MG63 (cell line): ENCODE measurements around the gene AHRR. TPM values are rescaled to one million over a fixed set of nuclear protein-coding genes. Genes with fewer than 3 reads are reported as not detected.

ENCODE experiments used
- DNase-seq: peaks from one replicate; pipeline ENCODE4 v3.0.0-alpha.2; 2020
- H3K27me3 ChIP-seq: fragments of 250-450 bp; sonication (Bioruptor Pico); 2 replicates; pipeline ENCODE4 v1.5.1; 2020; ENCODE audit warnings: mild to moderate bottlenecking, moderate library complexity
- H3K36me3 ChIP-seq: fragments of 250-450 bp; sonication (Bioruptor Pico); 2 replicates; pipeline ENCODE4 v1.5.1; 2020; ENCODE audit warnings: mild to moderate bottlenecking, moderate library complexity
- H3K4me3 ChIP-seq: fragments of 250-450 bp; sonication (Bioruptor Pico); 2 replicates; pipeline ENCODE4 v1.5.1; 2020; ENCODE audit warnings: mild to moderate bottlenecking, moderate library complexity
- H3K9me3 ChIP-seq: fragments of 250-450 bp; sonication (Bioruptor Pico); 2 replicates; pipeline ENCODE4 v1.5.1; 2020; ENCODE audit warnings: mild to moderate bottlenecking, moderate library complexity
- total RNA-seq: library from RNA; depleted of rRNA; stranded (reverse); fragments of >200 nt; shearing (Covaris generic); gene quantifications from 2 replicates; pipeline ENCODE4 v1.2.3, GENCODE V29; 2014; ENCODE audit warnings: low replicate concordance

AHRR gene
- total RNA-seq, 1 experiment from 2014 or later, result 24.5 TPM

- Histone ChIP-seq H3K9me3 (no peaks in the 10 kb centered on the region), H3K36me3 (peaks cover 18% of the 10 kb centered on the region), H3K27me3 (no peaks in the 10 kb centered on the region), H3K4me3 (no peak overlapping the region)
- DNase-seq, result no peak
These were observed 95.1 kb downstream of the AHRR start for GRCh38 chr5:416636-416960.

DNA sequence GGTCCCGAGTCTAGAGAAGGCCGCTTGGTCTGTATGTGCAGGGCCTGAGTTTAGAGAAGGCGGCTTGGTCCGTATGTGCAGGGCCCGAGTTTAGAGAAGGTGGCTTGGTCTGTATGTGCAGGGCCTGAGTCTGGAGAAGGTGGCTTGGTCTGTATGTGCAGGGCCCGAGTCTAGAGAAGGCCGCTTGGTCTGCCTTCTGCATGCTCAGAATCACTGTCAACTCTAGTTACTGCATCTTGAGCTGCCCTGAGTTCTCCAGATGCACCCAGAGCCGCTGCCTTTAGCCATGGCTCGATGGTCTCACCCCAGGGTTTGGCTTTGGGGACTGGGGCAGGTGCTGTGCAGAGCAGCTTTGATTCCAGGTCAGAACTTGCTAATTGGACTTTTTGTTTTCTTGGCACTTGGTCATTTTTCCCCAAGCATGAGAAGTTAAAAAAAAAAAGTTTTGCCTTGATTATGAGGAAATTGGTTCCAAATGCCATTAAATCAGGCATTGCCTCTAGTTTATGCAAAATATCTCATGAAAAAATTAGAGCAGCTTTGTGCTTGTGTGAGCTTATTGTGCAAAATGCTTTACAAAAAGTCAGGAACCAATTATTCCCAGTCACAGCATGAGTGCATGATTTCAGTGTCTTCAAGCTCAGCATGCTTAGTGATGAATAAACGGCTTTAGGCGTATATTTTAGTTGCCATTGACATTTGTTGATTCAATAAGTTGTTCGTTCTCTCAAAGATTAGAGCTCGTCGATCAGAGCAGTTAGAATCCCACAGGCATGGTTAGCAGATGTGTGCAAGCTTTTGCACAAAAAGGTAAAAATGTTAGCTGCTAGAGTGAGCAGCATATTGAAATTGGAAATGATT is 96.0 kb downstream of the AHRR start:
- no peak for DNase-seq
- H3K36me3 ChIP-seq, result peaks cover 12% of the 10 kb centered on the region
- no peak overlapping the region for H3K4me3 ChIP-seq
- H3K27me3 ChIP-seq, result no peaks in the 10 kb centered on the region
- H3K9me3 ChIP-seq, result no peaks in the 10 kb centered on the region

- H3K27me3 ChIP-seq, result no peaks in the 10 kb centered on the region
- no peak overlapping the region for H3K4me3 ChIP-seq
- peaks cover 12% of the 10 kb centered on the region for H3K36me3 ChIP-seq
- DNase-seq, result no peak
- no peaks in the 10 kb centered on the region for H3K9me3 ChIP-seq
These were observed 96.9 kb downstream of the AHRR start for GRCh38 chr5:418162-419121.

- H3K27me3 ChIP-seq, result no peaks in the 10 kb centered on the region
- peaks cover 14% of the 10 kb centered on the region for H3K36me3 ChIP-seq
- H3K4me3 ChIP-seq, result no peak overlapping the region
- no peaks in the 10 kb centered on the region for H3K9me3 ChIP-seq
- no peak for DNase-seq
These were observed 98.5 kb downstream of the AHRR start for GRCh38 chr5:419970-420369.

GRCh38 chr5:420632-421286 is 99.2 kb downstream of the AHRR start:
- Histone ChIP-seq H3K27me3 (no peaks in the 10 kb centered on the region), H3K4me3 (no peak overlapping the region), H3K36me3 (peaks cover 19% of the 10 kb centered on the region), H3K9me3 (no peaks in the 10 kb centered on the region)
- DNase-seq, result no peak

- Histone ChIP-seq H3K27me3 (no peaks in the 10 kb centered on the region), H3K9me3 (no peaks in the 10 kb centered on the region), H3K4me3 (no peak overlapping the region), H3K36me3 (peaks cover 19% of the 10 kb centered on the region)
- DNase-seq, result no peak
These were observed 99.9 kb downstream of the AHRR start for GRCh38 chr5:421287-421880.

GRCh38 chr5:421901-422300 is 100.4 kb downstream of the AHRR start:
- H3K36me3 ChIP-seq, result peaks cover 19% of the 10 kb centered on the region
- no peak for DNase-seq

DNA sequence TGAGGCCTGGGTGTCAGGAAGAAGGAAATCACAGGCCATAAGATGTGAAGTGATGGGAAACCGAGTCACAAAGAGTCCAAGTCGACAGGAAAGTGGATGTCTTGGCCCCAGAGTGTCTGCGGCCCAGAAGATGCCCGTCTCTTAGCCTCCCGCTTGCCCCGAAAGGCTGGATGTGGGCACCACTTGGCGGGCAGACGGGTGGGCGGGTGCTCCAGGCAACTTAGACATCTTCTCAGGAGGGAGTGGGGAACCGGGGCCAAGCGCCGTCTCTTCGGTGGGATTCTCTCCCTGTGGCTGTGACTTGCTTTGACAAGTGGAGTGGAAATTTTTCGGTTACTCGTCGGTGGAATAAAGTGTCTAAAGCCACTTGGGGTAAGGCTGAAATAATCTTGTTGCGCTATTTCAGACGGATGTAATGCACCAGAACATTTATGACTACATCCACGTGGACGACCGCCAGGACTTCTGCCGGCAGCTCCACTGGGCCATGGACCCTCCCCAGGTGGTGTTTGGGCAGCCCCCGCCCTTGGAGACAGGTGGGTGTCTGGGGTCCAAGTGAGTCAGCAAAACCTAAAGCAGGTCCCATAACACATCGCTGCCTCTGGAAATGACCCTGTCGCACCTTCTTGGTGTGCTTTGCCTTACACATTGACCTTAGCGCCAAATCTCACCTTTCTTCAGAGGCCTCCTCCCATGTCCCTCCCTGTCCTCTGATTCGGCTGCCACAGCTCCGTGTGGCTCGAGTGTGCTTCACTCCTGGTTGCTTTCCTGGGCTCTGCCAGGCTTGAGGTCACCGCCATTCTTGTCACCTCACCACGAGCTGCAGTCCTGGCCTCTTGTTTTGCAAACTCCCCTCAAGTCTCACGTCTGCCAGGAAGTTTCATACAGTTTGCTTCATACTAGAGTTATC is 101.1 kb downstream of the AHRR start:
- Histone ChIP-seq H3K36me3 (peaks cover 23% of the 10 kb centered on the region), H3K9me3 (no peaks in the 10 kb centered on the region), H3K27me3 (no peaks in the 10 kb centered on the region), H3K4me3 (no peak overlapping the region)
- no peak for DNase-seq

More at GRCh38 chr5:421901-422300, 100.4 kb downstream of the AHRR start:
- no peaks in the 10 kb centered on the region for H3K27me3 ChIP-seq
- no peaks in the 10 kb centered on the region for H3K9me3 ChIP-seq
- no peak overlapping the region for H3K4me3 ChIP-seq

- Histone ChIP-seq H3K4me3 (no peak overlapping the region), H3K9me3 (no peaks in the 10 kb centered on the region), H3K36me3 (peaks cover 27% of the 10 kb centered on the region), H3K27me3 (no peaks in the 10 kb centered on the region)
- no peak for DNase-seq
These were observed 101.7 kb downstream of the AHRR start for GRCh38 chr5:423233-423565.

- DNase-seq, result no peak
- H3K4me3 ChIP-seq, result no peak overlapping the region
- H3K36me3 ChIP-seq, result peaks cover 27% of the 10 kb centered on the region
These were observed 102.2 kb downstream of the AHRR start for GRCh38 chr5:423626-424261.

DNA sequence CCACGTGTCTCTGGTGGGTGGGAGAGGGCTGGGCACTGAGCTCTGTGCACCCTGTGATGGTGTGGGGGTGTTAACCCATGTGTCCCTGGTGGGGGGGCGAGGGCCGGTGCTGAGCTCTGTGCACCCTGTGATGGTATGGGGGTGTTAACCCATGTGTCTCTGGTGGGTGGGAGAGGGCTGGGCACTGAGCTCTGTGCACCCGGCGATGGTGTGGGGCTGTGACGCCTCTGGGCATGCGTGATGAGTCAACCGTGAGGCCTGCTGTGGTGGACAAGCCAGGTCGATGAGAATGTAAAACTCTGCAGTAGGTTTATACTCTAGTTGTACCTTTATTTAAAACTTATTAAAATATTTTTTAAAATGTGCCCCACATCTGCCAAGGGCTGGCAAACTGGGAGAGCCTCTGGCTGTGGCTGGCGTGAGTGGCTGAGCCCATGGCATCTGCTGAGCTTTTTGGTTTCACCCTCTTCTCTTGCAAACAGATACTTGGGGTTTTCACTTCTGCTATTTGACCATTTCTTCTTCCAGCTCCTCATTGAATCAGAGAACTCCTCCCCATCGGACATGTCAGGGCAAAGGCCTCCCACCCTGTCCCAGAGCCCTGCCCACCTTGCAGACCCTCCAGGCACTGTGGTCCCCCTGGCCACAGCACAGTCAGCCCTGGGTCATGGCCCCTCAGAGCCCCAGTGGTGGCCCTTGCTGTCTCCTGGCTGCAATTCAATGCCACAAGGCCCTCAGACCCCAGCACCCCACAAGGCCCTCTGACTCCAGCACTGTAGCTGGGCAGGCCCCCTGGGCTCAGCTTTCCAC is 103.0 kb downstream of the AHRR start:
- no peak for DNase-seq
- peaks cover 27% of the 10 kb centered on the region for H3K36me3 ChIP-seq

More at GRCh38 chr5:423626-424261, 102.2 kb downstream of the AHRR start:
- Histone ChIP-seq H3K9me3 (no peaks in the 10 kb centered on the region), H3K27me3 (no peaks in the 10 kb centered on the region)

DNA sequence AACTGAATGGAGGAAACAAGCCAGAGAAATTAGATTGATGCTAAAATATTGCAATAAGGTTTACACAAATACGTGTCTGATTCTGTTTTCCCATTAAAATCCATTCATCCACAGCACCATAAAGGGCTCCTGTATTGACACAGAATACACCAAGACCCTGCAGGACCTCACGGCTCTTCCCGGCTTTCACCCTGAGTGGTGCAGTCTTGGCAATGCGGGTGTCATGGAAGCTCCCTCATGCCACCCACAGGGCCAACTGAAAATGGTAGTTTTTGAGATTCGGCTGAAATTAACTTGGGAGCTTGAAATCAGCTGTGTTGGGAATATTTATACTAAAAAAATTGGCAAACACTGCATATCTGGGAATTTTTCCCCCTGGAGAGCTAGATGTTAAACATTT is 104.2 kb downstream of the AHRR start:
- Histone ChIP-seq H3K36me3 (peaks cover 33% of the 10 kb centered on the region), H3K4me3 (no peak overlapping the region), H3K27me3 (no peaks in the 10 kb centered on the region), H3K9me3 (no peaks in the 10 kb centered on the region)
- DNase-seq, result no peak

More for the DNA sequence above, 103.0 kb downstream of the AHRR start:
- Histone ChIP-seq H3K4me3 (no peak overlapping the region), H3K27me3 (no peaks in the 10 kb centered on the region), H3K9me3 (no peaks in the 10 kb centered on the region)

- H3K4me3 ChIP-seq, result no peak overlapping the region
- peaks cover 39% of the 10 kb centered on the region for H3K36me3 ChIP-seq
These were observed 105.0 kb downstream of the AHRR start for GRCh38 chr5:426392-426976.

GRCh38 chr5:427415-428087 is 106.0 kb downstream of the AHRR start:
- no peak for DNase-seq
- H3K36me3 ChIP-seq, result peaks cover 44% of the 10 kb centered on the region

More at GRCh38 chr5:426392-426976, 105.0 kb downstream of the AHRR start:
- Histone ChIP-seq H3K27me3 (no peaks in the 10 kb centered on the region), H3K9me3 (no peaks in the 10 kb centered on the region)
- DNase-seq, result no peak

More at GRCh38 chr5:427415-428087, 106.0 kb downstream of the AHRR start:
- Histone ChIP-seq H3K27me3 (no peaks in the 10 kb centered on the region), H3K4me3 (no peak overlapping the region), H3K9me3 (no peaks in the 10 kb centered on the region)
